ENCODE results near the gene ADAMTSL4. TPM values are rescaled to one million over a fixed set of nuclear protein-coding genes. Genes with fewer than 3 reads are reported as not detected.

The ADAMTSL4 gene
- total RNA-seq, 2 donors from 2014 or later: 3.7 to 9.7 TPM

DNA sequence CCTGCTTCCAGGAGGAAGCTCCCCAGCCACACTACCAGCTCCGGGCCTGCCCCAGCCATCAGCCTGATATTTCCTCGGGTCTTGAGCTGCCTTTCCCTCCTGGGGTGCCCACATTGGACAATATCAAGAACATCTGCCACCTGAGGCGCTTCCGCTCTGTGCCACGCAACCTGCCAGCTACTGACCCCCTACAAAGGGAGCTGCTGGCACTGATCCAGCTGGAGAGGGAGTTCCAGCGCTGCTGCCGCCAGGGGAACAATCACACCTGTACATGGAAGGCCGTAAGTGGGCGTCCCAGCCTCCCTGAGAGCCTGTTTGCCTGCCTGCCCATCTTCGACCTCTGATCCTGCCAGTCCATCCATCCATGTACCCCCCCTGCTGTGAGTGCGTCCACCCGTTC is 37.7 kb upstream of the ADAMTSL4 start:
- Histone ChIP-seq H3K9me3 (no peaks in the 10 kb centered on the region), H3K27ac (no peak overlapping the region), H3K27me3 (replicated peaks; ENCODE audit: insufficient read depth) (no peaks in the 10 kb centered on the region), H3K4me3 (no peak overlapping the region), H3K36me3 (peaks cover 0 to 4% of the 10 kb centered on the region in 2 donors), H3K4me1 (replicated peaks) (no peaks in the 10 kb centered on the region)
- WGBS: 71% methylated on average over 12 of the region's 12 CpGs
- intact Hi-C loops (cut with DNase I): no loop called here
- no peak for DNase-seq (ENCODE audit: low spot score)
- TF ChIP-seq POLR2AphosphoS5 (IDR thresholded peaks at IDR 0.05): no peak
- TF ChIP-seq POLR2A (IDR thresholded peaks at IDR 0.05): no peak
- TF ChIP-seq, protein P1, sequence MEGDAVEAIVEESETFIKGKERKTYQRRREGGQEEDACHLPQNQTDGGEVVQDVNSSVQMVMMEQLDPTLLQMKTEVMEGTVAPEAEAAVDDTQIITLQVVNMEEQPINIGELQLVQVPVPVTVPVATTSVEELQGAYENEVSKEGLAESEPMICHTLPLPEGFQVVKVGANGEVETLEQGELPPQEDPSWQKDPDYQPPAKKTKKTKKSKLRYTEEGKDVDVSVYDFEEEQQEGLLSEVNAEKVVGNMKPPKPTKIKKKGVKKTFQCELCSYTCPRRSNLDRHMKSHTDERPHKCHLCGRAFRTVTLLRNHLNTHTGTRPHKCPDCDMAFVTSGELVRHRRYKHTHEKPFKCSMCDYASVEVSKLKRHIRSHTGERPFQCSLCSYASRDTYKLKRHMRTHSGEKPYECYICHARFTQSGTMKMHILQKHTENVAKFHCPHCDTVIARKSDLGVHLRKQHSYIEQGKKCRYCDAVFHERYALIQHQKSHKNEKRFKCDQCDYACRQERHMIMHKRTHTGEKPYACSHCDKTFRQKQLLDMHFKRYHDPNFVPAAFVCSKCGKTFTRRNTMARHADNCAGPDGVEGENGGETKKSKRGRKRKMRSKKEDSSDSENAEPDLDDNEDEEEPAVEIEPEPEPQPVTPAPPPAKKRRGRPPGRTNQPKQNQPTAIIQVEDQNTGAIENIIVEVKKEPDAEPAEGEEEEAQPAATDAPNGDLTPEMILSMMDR (IDR thresholded peaks at IDR 0.05): no peak

DNA sequence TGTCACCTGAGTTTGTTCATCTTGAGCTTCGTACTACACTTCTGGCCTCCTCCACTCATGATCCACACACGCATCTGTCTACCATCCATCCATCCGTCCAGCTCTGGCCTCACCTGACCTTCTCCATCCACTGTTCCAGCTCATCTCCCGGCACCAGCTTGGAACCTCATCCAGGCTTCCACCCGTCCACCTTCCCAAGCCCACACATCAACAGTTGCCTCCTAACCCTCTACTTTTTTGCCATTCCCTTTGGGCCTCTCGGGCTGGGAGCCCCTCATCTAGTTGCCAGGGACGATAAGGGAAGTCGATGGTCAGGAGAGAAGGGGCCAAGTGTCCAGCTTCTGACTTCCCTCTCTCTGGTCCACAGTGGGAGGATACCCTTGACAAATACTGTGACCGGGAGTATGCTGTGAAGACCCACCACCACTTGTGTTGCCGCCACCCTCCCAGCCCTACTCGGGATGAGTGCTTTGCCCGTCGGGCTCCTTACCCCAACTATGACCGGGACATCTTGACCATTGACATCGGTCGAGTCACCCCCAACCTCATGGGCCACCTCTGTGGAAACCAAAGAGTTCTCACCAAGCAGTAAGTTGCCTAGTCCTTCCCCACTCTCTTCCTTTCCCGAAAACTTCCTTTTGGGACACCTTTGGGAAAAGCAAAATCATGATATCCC is 37.1 kb upstream of the ADAMTSL4 start:
- Histone ChIP-seq H3K9me3 (no peaks in the 10 kb centered on the region), H3K4me3 (no peak overlapping the region), H3K36me3 (no peaks in the 10 kb centered on the region), H3K27me3 (replicated peaks; ENCODE audit: insufficient read depth) (no peaks in the 10 kb centered on the region), H3K4me1 (replicated peaks) (no peaks in the 10 kb centered on the region), H3K27ac (no peak overlapping the region)
- DNase-seq (ENCODE audit: low spot score): no peak
- intact Hi-C loops (cut with DNase I): no loop called here
- TF ChIP-seq, protein P1 (IDR thresholded peaks at IDR 0.05): no peak
- TF ChIP-seq POLR2A (IDR thresholded peaks at IDR 0.05) (no peak), POLR2AphosphoS5 (IDR thresholded peaks at IDR 0.05) (no peak)
- WGBS: 87% methylated on average over 17 of the region's 17 CpGs

DNA sequence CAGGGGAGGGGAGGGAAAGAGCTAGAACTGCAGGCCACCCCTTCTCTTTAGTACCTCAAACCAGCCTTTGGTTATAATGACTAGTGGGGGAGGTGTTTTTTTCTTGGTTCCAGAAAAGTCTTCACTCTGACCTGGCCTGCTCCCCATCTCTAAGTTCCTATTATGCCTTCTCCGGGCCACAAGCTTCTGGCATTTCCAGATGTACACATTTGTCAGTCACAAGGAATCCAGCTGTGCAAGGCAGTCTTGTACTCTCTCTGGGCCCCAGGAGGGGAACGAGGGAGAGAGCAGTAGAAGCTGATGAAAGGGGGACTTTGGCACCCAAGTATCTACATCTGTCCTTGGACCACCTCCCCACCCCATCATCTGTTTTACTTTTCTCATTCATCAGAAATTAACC is 36.4 kb upstream of the ADAMTSL4 start:
- H3K4me3 ChIP-seq: no peak overlapping the region
- intact Hi-C loops (cut with DNase I): no loop called here
- WGBS: 81% methylated on average over 2 of the region's 2 CpGs
- H3K4me1 ChIP-seq (replicated peaks): no peaks in the 10 kb centered on the region
- no peaks in the 10 kb centered on the region for H3K9me3 ChIP-seq
- H3K27ac ChIP-seq: no peak overlapping the region
- no peak for DNase-seq (ENCODE audit: low spot score)
- H3K27me3 ChIP-seq (replicated peaks; ENCODE audit: insufficient read depth): no peaks in the 10 kb centered on the region
- no peaks in the 10 kb centered on the region for H3K36me3 ChIP-seq
- TF ChIP-seq POLR2AphosphoS5 (IDR thresholded peaks at IDR 0.05): no peak

DNA sequence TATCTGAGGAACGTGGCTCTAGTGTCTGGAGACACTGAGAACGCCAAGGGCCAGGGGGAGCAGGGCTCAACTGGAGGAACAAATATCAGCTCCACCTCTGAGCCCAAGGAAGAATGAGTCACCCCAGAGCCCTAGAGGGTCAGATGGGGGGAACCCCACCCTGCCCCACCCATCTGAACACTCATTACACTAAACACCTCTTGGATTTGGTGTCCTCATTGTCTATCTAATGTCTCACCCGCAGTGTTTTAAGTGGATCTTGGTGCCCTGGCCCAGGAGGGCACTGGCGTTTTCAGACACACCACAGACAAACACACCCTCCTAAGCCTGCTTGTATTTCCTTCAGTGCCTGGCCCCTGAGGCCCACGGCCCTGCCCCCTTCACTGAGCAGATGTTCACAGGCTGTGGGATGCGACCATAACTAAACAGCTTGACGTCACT is 35.8 kb upstream of the ADAMTSL4 start:
- no peaks in the 10 kb centered on the region for H3K27me3 ChIP-seq (replicated peaks; ENCODE audit: insufficient read depth)
- no peak overlapping the region for H3K27ac ChIP-seq
- H3K4me3 ChIP-seq: no peak overlapping the region
- intact Hi-C loops (cut with DNase I): no loop called here
- H3K36me3 ChIP-seq: no peaks in the 10 kb centered on the region
- H3K9me3 ChIP-seq: no peaks in the 10 kb centered on the region
- TF ChIP-seq POLR2A (IDR thresholded peaks at IDR 0.05) (no peak), POLR2AphosphoS5 (IDR thresholded peaks at IDR 0.05) (no peak)
- TF ChIP-seq, protein P1 (IDR thresholded peaks at IDR 0.05): no peak
- no peak for DNase-seq (ENCODE audit: low spot score)
- H3K4me1 ChIP-seq (replicated peaks): no peaks in the 10 kb centered on the region
- 84% methylated on average over 7 of the region's 7 CpGs for WGBS

DNA sequence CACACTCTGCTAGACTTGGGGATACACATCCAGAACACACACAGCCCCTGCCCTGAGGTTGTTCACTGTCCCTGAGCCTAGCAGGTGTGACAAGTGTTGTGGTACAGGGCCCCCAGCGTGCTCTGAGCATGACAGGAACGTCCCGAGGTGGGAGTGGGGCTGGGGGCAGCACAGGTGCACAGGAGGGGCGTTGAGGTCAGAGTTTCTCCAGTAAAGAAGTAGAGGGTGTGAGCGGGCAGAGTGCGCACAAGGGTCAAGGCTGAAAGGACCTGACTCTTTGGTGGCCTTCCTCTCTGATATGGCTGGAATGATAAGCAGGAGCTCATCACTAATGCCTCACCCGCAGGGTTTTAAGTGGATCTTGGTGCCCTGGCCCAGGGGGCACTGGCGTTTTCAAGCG is 34.9 kb upstream of the ADAMTSL4 start:
- no peak for TF ChIP-seq POLR2A (IDR thresholded peaks at IDR 0.05)
- no peak for TF ChIP-seq POLR2AphosphoS5 (IDR thresholded peaks at IDR 0.05)
- TF ChIP-seq, protein P1 (IDR thresholded peaks at IDR 0.05): no peak
- H3K27me3 ChIP-seq (replicated peaks; ENCODE audit: insufficient read depth): no peaks in the 10 kb centered on the region
- 90% methylated on average over 9 of the region's 9 CpGs for WGBS
- intact Hi-C loops (cut with DNase I): no loop called here
- H3K9me3 ChIP-seq: no peaks in the 10 kb centered on the region
- no peak overlapping the region for H3K4me3 ChIP-seq
- no peaks in the 10 kb centered on the region for H3K36me3 ChIP-seq
- DNase-seq (ENCODE audit: low spot score): no peak
- no peaks in the 10 kb centered on the region for H3K4me1 ChIP-seq (replicated peaks)
- no peak overlapping the region for H3K27ac ChIP-seq
